Left renal pelvis (tissue), 4 donors: ENCODE data around the gene BANK1. TPM values are rescaled to one million over a fixed set of nuclear protein-coding genes. Genes with fewer than 3 reads are reported as not detected.

Experiments
- DNase-seq, 4 donors: peaks; one replicate each; pipeline ENCODE4 v3.0.0-alpha.2; 2013; ENCODE audit warnings: low read depth in 4 of 4, low spot score in 3 of 4
- polyA plus RNA-seq, 4 donors: library from polyadenylated mRNA; unstranded; fragments of 120-200 nt; gene quantifications; one replicate each; pipeline ENCODE4 v1.2.1, GENCODE V29; 2013; ENCODE audit not compliant: insufficient read length in 4 of 4

The BANK1 gene
- polyA plus RNA-seq, 4 donors: 2.5 to 4.2 (median 3.1) TPM

DNA sequence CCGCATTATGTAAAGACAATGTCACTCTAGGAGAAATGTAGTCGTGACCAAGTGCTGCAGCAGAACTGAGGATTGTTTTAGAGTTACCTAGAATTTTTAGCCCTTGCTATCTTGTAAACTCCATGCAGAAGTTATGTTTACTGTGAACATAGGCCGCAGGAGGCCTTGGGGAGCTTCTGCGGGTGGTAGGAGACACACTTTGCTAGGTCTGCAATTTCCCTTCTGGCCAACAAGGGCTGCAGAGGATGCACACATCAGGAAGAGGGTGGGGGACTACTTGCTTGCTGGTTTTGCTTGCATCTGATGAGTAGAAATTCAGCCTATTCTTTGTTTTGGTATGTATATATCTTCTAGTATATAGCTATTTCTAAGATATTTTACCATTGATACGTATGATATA lies 23.1 kb downstream of the BANK1 start:
- DNase-seq: no peak

DNA sequence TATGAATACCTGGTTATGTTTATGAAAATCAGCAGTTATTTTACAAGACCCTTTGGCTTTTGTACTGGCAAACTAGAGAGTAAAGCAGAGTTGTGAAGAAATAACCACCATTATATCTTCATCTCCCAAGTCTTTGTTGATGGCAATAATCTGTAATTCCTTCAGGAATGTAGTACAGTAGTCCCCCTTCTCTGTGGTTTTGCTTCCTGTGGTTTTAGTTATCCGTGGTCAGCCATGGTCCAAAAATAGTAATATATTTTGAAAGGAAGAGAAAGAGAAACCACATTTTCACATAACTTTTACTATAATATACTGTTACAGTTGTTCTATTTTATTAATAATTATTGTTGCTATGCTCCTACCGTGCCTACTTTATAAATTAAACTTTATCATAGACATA lies 27.8 kb downstream of the BANK1 start:
- DNase-seq: no peak

DNA sequence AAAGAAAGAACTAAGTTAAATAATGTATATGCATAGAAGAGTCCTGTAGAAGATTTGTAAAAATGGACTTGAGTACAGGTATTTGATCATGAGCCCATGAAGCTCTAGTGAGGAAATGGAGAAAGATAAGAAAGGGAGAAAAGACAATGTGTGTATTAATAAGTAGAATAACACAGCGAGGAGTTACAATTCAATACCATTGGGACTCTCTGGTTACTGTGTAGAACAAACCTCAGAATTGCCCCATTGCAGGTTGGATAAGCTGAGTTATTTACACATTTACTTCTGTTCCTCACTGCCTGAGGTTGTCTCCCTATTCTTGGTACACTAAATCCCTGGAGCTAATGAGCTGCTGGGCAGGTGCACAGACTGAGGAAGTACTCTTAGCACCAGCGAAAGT lies 33.3 kb downstream of the BANK1 start:
- DNase-seq: no peak

DNA sequence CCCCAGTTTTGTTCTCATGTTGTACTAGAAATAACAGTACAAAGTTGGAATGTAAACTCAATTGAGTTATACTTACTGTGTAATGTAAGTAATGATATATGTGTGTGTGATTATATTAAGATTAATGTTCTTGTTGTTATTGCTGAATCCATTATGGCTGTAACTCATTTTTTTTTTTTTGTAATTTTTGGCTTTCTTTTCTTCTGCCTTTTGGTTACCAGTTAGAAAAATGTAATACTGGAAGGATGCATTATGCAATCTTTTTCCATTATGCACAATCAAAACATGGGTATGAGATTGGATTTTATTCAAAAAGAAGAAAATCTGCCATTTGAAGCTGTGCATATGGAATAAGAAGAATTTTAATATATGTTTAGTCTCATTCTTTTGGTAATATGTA lies 34.0 kb downstream of the BANK1 start:
- DNase-seq: no peak

GRCh38 chr4:101825953-101826352 lies 35.4 kb downstream of the BANK1 start:
- DNase-seq: no peak

DNA sequence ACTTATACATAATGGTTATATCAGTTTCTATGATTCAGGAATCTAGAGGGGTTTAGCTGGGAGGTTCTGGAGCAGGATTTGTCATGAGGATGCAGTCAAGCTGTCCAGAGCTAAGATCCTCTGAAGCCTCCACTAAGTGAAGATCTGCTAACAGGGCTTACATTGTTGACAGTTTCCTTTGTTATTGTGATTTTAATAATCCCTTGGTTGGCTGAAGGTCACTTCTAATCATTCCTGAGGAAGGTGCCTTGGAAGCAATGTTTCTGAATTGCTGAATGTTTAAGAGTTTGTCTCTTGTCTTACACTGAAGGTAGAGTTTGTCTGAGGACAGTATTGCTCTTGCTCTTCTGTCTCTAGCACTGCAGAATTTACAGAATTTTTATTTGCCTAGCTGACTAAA lies 41.3 kb downstream of the BANK1 start:
- no peak for DNase-seq

- no peak for DNase-seq
These were observed 43.0 kb downstream of the BANK1 start for GRCh38 chr4:101833480-101833879.

DNA sequence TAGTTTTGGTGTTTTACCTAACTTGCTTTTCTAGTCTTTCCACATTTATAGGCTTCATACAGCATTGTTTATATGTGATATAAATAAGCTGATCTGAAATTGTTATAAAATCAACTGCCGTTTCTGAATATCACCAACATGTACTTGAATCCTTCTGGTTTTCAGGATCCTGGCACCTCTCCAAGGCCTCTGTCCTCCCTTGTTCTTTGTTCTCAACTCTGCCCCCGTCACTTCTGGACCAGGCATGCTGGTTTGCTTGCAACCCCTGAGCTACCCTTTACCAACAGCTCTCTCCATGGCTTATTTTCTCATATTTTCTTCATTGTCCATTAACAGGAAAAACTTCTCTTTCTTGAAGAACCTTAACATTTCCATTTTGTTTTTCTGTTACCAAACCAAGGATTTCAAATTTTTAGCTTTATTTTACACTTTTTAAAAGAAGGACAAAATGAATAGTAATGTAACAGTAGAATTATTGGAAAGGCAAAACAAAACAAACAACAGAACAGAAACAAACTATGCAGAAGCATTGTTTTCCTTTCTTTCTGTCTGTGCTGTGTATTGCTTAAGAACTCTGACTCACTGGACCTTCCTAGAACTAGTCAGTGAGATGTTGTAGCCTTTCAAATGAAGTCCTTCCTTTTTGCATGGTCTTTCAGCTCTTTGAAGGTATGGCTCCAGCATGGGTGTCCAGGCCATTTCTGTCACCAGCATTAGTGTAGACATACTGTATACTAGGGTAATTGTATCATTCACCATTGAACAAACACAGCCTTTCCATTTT lies 44.8 kb downstream of the BANK1 start:
- peak in 1 of 4 donors; percentile 0 for DNase-seq

DNA sequence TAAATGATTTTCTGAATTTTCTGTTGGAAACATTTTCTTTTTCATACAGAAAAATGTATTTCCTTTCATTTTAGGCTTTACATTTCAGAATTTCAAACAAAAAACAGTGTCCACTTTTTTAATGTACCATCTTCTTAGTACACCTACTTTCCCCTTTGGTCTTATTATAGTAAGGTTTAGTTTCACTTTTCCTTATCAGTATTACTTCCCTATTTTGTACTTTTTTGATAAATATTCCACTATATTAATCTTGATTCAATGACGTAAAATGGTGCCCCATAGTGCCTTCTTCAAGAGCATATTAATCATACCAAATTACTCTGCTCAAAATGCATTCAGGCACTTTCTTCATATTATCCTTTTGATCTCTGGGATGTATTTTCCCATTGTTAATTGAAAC lies 52.5 kb downstream of the BANK1 start:
- DNase-seq: no peak

GRCh38 chr4:101846550-101846949 lies 56.0 kb downstream of the BANK1 start:
- no peak for DNase-seq

DNA sequence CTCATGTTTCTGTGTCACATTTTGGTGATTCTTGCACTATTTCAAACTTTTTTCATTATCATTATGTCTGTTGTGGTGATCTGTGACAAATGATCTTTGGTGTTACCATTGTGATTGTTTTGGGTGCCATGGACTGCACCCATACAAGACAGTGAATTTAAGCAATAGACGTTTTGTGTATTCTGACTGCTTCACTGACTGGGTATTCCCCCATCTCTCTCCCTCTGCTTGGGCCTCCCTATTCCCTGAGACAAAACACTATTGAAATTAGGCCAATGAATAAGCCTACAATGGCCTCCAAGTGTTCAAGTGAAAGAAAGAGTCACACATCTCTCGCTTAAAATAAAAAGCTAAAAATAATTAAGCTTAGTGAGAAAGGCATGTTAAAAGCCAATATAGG lies 60.2 kb downstream of the BANK1 start:
- no peak for DNase-seq

DNA sequence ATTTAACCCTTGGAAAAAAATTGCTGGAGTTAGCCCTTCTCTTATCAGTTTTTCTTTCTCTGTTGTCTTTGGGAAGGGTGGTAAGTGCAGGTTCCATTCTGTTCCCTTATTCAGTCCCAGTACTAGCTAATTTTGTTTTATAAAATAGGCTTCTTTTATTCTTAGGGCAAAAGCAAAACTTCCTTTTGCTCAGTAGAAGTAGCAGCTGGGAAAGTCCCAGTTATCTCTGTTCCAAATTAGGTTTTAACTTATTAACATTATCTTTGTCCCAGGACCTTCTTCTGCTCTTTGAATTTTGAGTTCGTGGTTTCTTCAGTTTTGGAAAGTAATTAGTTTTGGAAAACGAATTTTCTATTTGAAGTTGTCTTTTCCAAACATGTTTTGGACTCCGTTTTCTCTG lies 61.1 kb downstream of the BANK1 start:
- DNase-seq: no peak

- no peak for DNase-seq
These were observed 62.5 kb downstream of the BANK1 start for GRCh38 chr4:101853028-101853427.

GRCh38 chr4:101853691-101854090 lies 63.2 kb downstream of the BANK1 start:
- DNase-seq: no peak

DNA sequence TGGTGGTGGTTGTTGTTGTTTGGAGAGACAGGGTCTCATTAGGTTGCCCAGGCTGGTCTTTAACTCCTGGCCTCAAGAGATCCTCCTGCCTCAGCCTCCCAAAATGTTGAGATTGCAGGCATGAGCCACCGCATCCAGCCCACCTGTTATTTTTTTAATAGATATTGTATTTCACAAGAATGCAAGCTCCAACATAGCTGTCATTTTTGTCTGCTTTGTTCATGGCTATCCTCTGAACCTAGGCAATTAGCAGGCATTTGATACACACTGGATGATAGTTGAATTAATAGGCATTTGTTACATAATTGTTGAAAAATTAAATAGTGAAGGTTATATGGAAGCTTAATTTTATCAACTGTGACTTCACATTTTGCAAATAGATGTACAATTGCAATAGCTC lies 64.7 kb downstream of the BANK1 start:
- DNase-seq: no peak

DNA sequence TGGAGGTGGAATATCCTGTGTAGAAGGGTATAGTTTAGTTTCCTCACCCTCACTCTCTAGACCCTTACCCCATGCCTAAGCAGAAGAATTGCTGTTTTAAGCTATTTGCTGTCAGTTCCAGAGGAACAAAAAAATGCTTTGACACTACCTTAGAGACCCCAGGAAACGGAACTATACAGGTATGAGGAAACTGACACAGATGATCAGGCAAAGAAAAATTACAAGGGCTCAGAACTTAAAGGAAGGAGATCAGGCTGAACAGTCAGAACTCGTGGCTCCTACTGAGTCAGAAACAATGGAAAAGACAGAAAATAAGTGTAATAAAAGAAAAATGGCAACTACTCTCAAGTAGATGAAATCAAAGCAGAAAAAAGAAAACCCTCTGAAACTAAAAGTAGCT lies 65.6 kb downstream of the BANK1 start:
- no peak for DNase-seq

DNA sequence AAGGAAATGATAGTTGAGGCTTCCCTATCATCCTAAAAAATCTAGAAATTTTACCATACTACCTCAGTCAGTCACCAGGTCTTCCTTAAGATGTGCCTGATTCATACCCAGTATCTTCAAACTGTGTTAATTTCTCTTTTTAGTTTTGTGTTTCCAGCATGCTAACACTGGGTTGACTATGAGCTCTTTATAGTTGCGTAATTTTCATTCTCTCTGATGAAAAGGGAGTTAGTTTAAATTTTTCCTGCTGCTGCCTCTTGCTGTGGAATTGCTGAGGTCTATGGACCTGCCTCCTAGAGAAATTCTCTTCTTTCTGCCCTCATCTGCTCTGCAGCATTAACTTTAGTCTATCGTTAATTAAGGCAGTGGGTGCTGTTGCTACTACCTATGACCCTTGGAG lies 66.6 kb downstream of the BANK1 start:
- no peak for DNase-seq

GRCh38 chr4:101858641-101859040 lies 68.1 kb downstream of the BANK1 start:
- no peak for DNase-seq

DNA sequence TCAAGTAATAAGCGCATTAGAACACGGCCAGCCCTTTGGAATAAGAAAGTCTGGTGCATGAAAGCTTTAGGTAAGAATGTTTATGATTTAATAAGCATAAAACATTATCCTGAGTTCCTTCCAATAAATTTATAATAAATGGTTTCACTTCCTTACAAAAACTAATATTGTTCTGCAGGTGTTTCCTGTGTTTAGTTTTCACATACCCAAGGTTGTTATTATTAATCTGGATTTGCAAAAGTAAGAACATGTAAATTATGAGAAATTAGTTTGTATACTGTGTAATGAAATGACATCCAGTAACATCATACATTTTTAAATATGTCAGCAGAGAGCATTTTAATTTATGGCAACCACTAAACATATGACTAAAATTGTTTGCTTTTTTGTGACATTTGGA lies 72.1 kb downstream of the BANK1 start:
- no peak for DNase-seq

GRCh38 chr4:101864660-101865059 lies 74.1 kb downstream of the BANK1 start:
- no peak for DNase-seq

DNA sequence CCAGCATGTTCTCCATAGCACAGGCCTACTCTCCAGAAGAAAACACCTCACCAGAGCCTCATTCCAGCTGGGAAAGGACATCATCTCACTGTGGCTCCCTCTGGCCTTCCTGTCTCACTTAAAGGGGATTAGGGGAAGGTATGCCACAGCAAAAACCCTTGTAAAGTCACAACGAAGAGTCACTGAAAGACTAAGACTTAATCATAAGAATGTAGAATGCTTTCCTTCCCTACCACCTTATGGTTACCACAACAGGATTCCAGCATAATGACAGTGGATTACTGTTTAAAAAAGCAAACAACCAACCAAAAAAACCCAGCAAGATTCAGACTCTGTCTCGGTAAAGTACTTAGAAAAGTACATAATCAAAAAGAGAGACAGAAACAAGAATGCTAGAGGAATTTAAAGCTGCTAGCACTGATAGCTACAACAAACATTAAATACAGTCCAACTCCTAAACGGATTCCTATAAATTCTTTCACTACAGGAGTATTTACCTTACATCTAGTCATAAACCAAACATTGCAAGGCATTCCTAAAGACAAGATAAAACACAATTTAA lies 75.1 kb downstream of the BANK1 start:
- no peak for DNase-seq

DNA sequence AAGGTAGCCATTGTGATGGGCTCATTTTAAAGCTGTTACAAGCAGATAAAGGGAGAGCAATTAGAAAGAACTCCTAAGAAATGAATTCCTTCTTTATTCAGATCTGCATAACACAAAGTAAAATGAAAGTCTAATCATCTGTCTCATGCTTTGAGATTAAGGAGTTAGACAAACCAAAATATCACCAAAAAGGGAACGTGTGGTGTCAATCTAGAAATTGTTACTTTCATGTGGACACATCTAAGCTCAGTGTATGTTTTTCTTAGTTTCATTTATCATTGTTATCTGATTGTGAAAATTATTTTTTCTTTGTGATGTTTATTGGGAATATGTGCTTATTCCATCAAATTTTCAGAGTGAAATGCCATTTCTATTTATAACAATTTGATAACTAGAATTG lies 80.3 kb downstream of the BANK1 start:
- DNase-seq: no peak
